BJ (cell line): ENCODE results near the gene ZMAT2. TPM values are rescaled to one million over a fixed set of nuclear protein-coding genes. Genes with fewer than 3 reads are reported as not detected.
"Not testable (repeated sequence)": the region's sequence is repeated elsewhere in the genome, so short reads cannot be mapped to it uniquely, and the experiment has no call there.

Source experiments
- CTCF ChIA-PET: fragments of 350-600 bp; formaldehyde crosslinking; extraction: SDS; loops from one replicate; lab custom pipeline; 2021; ENCODE audit warnings: antibody characterized with exemption, inconsistent platforms; lab: Yijun Ruan, JAX
- POLR2A ChIA-PET: fragments of 300-600 bp; sonication (Branson Sonifier 250); formaldehyde crosslinking; extraction: SDS; loops from one replicate; lab custom pipeline; 2021; ENCODE audit warnings: antibody characterized with exemption; lab: Charles Lee
- DNase-seq: peaks from one replicate; pipeline ENCODE4 v3.0.0-alpha.2; 2011; ENCODE audit warnings: low read depth
- H3K27me3 ChIP-seq: 2 replicates; pipeline ENCODE4 v1.6.0; 2011; ENCODE audit warnings: low read length; ENCODE audit not compliant: control insufficient read depth, insufficient read depth
- H3K36me3 ChIP-seq: 2 replicates; pipeline ENCODE4 v1.5.1; 2011; ENCODE audit warnings: low read length; ENCODE audit not compliant: control insufficient read depth, insufficient read depth
- H3K4me3 ChIP-seq: 2 replicates; pipeline ENCODE4 v1.5.1; 2011; ENCODE audit warnings: low read depth, mild to moderate bottlenecking, control low read depth, low read length
- CTCF ChIP-seq: IDR thresholded peaks from 2 replicates; pipeline ENCODE4 v1.5.1; 2011; ENCODE audit warnings: low read depth, mild to moderate bottlenecking, control low read depth, inconsistent platforms, low read length, moderate library complexity; ENCODE audit not compliant: insufficient read depth
- polyA minus RNA-seq: library from RNA; depleted of rRNA, polyadenylated mRNA; stranded (reverse); fragments of >200 nt; gene quantifications from 2 replicates; pipeline ENCODE4 v1.2.3, GENCODE V29; 2011; rRNA and poly(A)+ RNA removed
- polyA plus RNA-seq: library from polyadenylated mRNA; depleted of rRNA; stranded (reverse); fragments of >200 nt; gene quantifications from 2 replicates; pipeline ENCODE4 v1.2.3, GENCODE V29; 2011; rRNA removed

Gene ZMAT2
- polyA plus RNA-seq (23.4 and 49.5 TPM in 2 replicates), polyA minus RNA-seq (10.5 and 14.3 TPM in 2 replicates)

GRCh38 chr5:140700177-140701144 lies at the start of gene ZMAT2:
Gene ZMAT2 (plus strand): TSS chr5:140700447. CDS start chr5:140700461, 14 bp downstream.
- no peaks in the 10 kb centered on the region for H3K27me3 ChIP-seq
- TF ChIP-seq CTCF: no peak
- H3K36me3 ChIP-seq: peaks cover 30% of the 10 kb centered on the region
- ChIA-PET CTCF (interaction anchor here (1.3 kb wide), 1 partner anchor 9 kb away, joined by 3 read pairs; the partner anchor contains the start of genes HARS1 and HARS2), POLR2A (interaction anchor here (0.5 to 1.0 kb wide), 2 partner anchors 9 to 31 kb away, joined by 5 to 9 read pairs; partner anchors contain the start of genes HARS1 and HARS2)
- DNase-seq: peak; percentile 99
- peak within 1 kb of the TSS; percentile 66 for H3K4me3 ChIP-seq

- CTCF ChIA-PET: no interaction called here
- no peaks in the 10 kb centered on the region for H3K27me3 ChIP-seq
- DNase-seq: no peak
- POLR2A ChIA-PET: no interaction called here
- no peak overlapping the region for H3K4me3 ChIP-seq
- H3K36me3 ChIP-seq: peaks cover 35% of the 10 kb centered on the region
- no peak for TF ChIP-seq CTCF
These were observed 41.4 kb upstream of the ZMAT2 start for GRCh38 chr5:140658870-140659269.

- H3K4me3 ChIP-seq, DNase-seq, POLR2A ChIA-PET, H3K27me3 ChIP-seq, CTCF ChIA-PET: not testable (repeated sequence)
- H3K36me3 ChIP-seq: peaks cover 33% of the 10 kb centered on the region
These were observed 39.9 kb upstream of the ZMAT2 start for GRCh38 chr5:140660371-140660770.

GRCh38 chr5:140664030-140664358 lies 36.3 kb upstream of the ZMAT2 start:
- Histone ChIP-seq H3K36me3 (peaks cover 30% of the 10 kb centered on the region), H3K27me3 (no peaks in the 10 kb centered on the region), H3K4me3 (peak overlapping the region; percentile 80)
- CTCF ChIA-PET: interaction anchor here (0.9 to 2.2 kb wide), 3 partner anchors 11 to 29 kb away, joined by 3 to 7 read pairs (median 4); partner anchors contain the start of genes IK and NDUFA2
- no peak for DNase-seq
- POLR2A ChIA-PET: interaction anchor here (0.6 to 0.8 kb wide), 2 partner anchors 16 to 261 kb away, joined by 4 to 6 read pairs; partner anchors contain the start of genes IK and NDUFA2
- TF ChIP-seq CTCF: no peak

- ChIA-PET POLR2A (interaction anchor here (0.6 to 0.8 kb wide), 2 partner anchors 17 to 262 kb away, joined by 4 to 6 read pairs; partner anchors contain the start of genes IK and NDUFA2), CTCF (interaction anchor here (0.9 to 2.2 kb wide), 5 partner anchors 10 to 312 kb away, joined by 3 to 7 read pairs (median 3); partner anchors contain the start of genes IK and NDUFA2)
- H3K27me3 ChIP-seq: no peaks in the 10 kb centered on the region
- H3K4me3 ChIP-seq: peak within 1 kb of the TSS; percentile 80
- TF ChIP-seq CTCF: no peak
- DNase-seq: peak; percentile 66
- H3K36me3 ChIP-seq: peaks cover 31% of the 10 kb centered on the region
These were observed 35.7 kb upstream of the ZMAT2 start, which contains the start of gene WDR55 for GRCh38 chr5:140664359-140665119. Gene WDR55 (plus strand): TSS chr5:140664904. CDS start chr5:140664913, 9 bp downstream.

- POLR2A ChIA-PET, H3K4me3 ChIP-seq: not testable (repeated sequence)
- H3K36me3 ChIP-seq: peaks cover 32% of the 10 kb centered on the region
These were observed 29.2 kb upstream of the ZMAT2 start for GRCh38 chr5:140671035-140671434.

More at GRCh38 chr5:140671035-140671434, 29.2 kb upstream of the ZMAT2 start:
- CTCF ChIA-PET, DNase-seq, H3K27me3 ChIP-seq: not testable (repeated sequence)
